Fibroblast of the conjunctiva (primary cell): ENCODE results near the gene NDUFA3.

ENCODE experiments used
- DNase-seq: peaks from one replicate; pipeline ENCODE4 v3.0.0-alpha.2; 2010; ENCODE audit warnings: low read depth

Gene NDUFA3

DNA sequence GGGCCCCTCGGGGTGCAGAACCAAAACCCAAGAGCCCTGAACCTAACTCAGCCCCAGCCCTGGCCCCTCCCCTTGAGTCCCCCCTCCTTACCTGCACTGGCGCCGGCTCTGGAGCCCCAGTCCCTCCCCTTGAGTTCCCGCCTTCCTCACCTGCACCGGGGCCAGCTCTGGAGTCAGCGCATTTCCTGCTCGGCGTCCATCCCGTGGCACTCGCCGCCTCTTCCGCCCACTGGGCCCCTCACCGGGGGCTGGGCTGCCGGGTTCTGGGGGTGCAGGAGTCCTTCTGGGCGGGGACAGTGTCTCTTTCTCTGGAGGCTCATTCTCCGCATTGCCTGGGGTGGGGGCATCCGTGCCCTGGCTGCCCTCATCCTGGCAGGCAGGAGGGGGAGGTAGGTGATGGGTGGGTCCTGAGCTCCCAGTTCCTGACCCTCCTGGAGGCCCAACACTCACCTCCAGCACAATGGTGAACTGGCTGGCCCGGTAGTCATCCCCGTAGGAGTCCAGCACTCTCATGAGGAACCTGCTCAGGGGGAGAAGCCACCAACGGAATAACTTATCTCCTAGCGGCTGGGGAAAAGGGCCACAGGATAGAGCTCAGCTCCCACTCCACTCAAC lies 5.3 kb downstream of the NDUFA3 start:
- no peak for DNase-seq

DNA sequence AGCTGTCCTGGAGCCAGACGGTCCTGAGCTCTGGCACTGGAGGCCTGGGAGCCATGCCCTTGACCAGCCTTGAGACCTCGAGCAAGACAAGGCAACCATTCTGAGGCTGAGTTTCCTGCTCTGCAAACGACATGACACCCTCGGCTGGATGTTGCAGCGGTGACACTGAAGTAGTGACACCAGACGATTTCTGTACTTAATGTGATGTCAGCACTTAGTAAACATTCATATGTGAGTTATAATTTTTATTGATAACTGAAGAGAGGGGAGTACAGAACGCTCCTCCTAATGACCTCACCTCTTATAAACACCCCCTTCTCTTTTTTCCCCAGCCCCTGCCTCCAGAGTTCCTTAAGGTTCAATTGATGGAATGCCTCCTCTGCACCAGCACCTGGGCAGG lies 5.8 kb downstream of the NDUFA3 start:
- no peak for DNase-seq

DNA sequence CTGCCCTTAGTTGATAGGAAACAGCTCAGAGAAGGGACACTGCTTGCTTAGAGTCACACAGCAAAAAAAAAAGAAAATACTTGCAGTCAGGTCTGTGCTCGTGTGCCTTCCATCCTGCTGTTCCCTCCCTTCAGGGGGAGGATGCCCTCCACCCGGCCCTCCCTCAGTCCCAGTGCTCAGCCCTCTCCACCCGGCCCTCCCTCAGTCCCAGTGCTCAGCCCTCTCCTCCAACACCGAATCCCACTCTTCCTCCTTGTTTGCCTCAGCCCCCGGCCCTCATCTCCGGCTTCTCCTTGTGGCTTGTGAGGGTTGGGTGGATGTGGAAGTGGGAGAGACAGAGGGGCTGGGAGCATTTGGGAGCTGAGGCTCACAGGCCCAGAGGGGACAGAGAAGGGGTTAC lies 7.0 kb downstream of the NDUFA3 start:
- no peak for DNase-seq

DNA sequence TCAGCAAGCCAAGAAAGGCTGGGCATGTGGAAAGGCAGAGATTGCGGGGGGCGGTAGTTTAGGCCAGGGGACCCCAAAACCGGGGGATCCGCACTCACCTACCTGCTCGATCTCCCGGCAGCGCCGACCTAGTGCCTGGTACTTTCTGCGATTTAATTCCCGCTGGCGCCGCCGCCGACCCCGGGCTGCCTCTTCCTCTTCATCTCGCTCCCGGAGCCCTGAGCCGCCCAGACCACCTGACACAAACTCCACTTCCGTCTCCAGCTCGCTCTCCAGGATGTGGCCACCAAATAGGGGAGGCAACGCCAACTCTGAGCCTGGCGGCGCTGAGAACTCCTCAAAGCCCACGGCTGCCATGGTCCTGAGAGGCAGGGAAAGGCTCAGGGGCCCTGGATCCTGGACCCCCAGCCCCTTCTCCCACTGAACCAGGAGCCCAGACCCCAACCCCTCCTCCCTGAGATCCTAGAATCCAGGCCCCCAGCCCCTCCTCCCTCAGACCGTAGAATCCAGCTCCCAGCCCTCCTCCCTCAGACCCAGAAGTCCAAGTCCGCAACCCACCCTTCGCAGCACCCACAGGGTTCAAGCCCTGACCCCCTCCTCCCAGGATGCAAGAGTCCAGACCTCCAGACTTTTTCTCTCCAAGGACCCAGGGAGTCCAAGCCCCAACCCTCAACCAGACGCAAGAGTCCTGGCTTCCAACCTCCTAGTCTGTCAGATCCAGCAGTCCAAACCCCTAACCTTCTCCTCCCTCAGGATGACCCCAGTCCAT lies 11.9 kb downstream of the NDUFA3 start:
- no peak for DNase-seq

DNA sequence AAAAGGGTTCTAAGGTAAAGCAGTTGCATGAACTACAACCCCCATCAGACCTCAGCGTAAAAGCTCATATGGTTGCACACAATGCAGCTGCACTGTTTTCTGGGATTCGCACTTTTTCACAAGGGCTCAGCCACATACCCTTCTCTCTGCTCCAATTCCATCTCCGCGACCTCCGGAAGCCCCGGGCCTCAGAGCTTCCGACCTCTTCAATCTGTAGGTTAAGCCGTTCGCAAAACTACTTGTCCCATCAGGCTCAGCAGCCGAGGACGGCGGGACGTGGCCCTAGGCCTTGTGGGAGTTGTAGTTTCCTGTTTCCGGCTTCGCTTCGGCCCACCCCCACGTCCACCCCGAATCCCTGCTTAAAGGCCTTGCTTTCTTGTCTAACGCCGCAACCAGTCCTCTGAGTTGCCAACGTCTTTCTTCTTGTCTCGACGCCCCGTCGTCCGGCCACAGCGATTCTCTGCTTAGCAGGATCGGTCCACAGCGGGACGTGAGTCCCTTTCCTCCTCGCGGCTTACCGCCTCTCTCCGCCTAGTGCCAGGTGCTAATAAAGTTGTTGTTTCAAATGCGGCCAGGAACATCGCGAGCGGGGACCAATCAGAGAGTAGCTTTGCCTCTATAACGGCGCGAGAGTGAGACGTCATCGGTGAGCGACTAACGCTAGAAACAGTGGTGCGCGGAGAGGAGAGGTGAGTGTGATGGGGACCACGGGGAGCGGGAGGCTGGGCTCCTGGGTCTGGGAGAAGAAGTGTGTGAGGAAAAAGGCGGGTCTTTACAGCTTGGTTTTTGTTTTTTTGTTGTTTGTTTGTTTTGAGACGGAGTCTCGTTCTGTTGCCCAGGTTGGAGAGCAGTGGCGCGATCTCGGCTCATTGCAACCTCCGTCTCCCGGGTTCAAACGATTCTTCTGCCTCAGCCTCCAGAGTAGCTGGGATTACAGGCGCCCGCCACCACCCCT lies 12.7 kb downstream of the NDUFA3 start, which contains the start of the genes PRPF31 and TFPT:
Gene PRPF31, plus strand, starts transcription at position 646 of the 955 bp plus-strand sequence. CDS start 2,525 bp downstream, outside the sequence.
Gene TFPT, minus strand, starts transcription at position 549 of the 955 bp plus-strand sequence. Its CDS starts 388 bp downstream, at position 161.
- DNase-seq = peak; percentile 89

DNA sequence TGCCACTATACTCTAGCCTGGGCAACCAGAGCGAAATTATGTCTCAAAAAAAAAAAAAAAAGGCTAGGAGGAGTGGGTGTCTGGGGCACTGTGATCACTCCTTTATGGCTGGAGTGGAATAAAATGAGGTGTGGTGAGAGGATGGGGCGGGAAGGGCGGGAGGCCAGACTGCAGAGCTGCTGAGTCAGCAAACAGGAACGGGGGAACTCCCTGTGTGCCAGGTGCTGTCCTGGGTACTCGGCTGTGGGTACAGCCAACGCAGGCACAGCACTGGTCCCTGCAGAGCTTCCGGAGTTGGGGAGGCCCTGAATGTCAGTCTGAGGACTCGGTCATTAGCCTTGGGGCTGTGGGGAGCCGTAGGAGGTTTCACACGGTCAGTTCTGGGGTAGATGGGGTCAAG lies 18.6 kb downstream of the NDUFA3 start:
- DNase-seq = no peak

DNA sequence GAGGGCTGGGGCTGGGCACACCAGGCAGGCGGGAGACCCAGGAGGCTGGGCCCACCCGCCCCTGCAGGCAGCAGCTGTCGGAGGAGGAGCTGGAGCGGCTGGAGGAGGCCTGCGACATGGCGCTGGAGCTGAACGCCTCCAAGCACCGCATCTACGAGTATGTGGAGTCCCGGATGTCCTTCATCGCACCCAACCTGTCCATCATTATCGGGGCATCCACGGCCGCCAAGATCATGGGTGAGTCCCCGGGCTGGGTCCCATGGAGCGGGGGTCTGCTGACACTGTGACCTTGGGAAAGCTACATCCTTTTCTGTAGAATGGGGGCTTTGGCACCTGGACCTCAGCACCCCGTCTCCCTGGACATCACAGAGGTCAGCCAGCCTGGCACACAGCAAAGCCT lies 21.0 kb downstream of the NDUFA3 start:
- DNase-seq = no peak

DNA sequence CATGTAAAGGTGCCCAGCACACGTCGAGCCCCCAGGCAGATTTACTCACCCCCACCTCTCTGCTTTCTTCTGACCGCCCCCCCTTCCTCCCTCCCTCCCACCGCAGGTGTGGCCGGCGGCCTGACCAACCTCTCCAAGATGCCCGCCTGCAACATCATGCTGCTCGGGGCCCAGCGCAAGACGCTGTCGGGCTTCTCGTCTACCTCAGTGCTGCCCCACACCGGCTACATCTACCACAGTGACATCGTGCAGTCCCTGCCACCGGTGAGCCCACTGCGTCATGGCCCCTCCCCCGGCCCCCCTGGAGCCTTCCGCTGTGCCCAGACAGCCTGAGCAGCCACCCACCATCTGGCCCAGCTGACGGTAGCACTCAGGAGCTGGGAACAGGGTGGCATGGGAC lies 21.7 kb downstream of the NDUFA3 start:
- no peak for DNase-seq

DNA sequence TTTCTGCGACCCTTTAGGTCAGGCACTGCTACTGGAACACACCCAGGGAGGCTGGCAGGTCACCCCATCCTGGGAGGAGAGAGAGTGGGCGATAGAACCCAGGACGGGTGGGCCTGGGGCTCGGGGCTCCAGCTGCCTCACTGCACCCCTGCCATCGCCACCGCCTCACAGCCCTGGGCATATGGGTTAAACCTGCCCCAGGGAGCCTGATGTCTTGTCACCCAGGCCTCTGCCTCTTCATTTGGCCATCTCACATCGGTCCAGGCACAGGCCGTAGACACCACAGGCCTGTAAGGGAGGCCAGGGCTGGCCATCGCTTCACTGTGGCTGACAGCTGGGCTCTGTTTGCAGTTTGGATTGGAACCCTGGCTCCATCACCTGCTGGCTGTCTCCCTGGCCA lies 23.1 kb downstream of the NDUFA3 start:
- DNase-seq = no peak

DNA sequence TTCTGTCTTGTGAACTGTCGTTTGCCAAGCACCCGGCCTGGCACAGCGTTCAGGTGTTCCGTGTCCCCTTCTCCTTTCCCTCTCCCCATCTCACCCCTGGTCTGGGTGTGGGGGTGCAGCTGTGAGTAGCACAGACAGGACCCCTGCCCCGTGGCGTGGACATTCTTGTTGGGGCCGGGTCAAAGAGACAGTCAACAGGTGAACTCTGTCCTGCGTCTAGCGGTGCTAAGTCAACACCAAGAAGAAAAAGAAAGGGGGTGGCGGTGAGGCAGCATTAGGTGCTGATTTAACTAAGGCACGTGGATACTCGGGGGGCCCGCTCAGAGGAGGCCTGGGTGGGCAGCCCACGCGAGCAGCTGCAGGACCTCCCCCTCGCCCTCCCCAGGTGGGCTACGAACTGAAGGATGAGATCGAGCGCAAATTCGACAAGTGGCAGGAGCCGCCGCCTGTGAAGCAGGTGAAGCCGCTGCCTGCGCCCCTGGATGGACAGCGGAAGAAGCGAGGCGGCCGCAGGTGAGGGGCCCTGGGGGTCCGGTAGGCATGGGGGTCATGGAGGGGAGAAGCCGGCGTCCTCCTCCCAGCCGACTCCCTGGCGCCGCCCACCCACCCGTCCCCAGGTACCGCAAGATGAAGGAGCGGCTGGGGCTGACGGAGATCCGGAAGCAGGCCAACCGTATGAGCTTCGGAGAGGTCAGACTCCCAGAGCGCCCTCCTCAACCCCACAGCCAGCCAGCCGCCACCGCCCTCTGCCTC lies 25.2 kb downstream of the NDUFA3 start:
- no peak for DNase-seq

DNA sequence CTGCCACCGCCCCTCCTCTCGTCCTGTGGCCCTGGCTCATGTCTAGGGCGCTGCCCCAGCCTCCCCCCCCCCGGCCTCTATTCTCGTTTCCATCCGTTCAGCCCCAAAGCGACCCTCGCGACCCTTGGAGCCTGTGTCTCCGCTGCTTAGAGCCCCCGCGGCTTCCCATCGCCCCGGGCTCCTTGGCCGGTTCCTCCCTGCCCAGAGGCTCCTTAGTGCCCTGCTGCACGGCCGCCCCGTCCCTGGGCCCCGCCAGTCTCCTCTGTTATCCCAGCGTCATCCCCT lies 25.7 kb downstream of the NDUFA3 start:
- no peak for DNase-seq

DNA sequence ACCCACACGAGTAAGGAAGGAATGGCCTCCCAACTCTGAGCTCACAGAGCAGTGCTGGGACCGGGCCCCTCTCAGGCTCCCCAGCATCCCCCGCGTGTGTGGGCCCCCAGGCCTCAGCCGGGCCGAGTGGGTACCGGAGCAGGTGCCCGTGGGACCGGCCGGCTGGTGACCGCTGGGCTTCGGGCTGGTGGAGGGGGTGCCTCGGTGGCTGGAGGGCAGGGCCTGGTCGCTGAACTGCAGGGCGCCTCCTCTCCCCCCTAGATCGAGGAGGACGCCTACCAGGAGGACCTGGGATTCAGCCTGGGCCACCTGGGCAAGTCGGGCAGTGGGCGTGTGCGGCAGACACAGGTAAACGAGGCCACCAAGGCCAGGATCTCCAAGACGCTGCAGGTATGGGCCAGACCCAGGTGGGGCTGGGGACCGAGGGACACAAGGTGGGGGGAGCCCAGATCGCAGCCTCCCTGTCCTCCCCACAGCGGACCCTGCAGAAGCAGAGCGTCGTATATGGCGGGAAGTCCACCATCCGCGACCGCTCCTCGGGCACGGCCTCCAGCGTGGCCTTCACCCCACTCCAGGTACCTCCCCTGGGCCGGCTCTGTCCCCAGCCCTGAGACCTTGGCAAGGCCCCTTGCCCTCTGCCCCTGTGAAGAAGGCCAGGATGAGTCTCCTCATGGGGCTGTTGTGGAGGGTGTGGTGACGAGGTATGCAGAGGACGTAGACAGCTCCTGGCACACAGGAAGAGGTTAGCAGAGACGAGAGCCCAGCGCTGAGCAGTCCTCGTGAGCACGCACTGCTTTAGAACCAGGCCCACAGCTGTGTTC lies 26.4 kb downstream of the NDUFA3 start:
- DNase-seq = no peak

DNA sequence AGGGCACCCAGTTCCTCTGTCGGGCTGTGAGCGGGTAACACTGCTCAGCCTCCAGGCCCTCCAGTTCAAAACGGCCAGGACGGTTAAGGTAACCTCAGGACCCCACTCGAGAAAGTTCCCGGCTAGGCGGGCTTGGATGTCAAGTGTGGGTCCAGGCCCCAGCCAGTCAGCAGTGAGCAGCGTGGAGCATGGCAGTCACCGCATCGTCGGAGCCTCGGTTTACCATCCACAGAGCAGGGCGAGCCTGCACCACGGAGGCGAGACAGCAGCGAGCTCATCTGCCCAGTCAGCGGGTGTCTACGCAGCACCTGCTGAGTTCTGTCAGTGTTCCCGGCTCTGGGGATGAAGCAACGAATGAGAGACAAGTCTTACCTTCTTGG lies 27.0 kb downstream of the NDUFA3 start:
- DNase-seq = no peak

DNA sequence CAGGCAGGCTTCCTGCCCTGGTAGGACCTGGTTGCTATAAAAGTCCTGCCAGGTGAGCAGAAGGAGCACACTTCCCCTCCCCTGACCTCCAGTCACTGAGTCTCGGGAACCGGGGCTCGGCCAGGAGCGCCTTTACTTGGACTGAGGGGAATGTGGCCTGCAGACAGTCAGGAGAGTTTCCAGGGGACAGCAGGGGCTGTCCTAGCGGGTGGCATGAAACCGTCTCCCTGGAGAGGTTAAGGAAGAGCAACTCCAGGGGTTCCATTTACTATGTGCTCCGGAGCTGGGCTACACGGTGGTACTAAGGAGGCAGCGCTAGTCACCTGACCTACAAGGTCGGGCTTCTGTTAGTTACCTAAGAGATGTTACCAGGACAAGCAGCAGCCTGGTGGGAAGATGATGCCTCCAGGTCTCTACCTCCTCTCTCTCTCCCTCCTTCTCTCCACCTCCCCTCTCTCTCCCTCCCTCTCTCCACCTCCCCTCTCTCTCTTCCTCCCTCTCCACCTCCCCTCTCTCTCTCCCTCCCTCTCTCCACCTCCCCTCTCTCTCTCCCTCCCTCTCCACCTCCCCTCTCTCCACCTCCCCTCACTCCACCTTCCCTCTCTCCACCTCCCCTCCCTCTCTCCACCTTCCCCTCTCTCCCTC lies 30.8 kb downstream of the NDUFA3 start:
- DNase-seq = no peak

DNA sequence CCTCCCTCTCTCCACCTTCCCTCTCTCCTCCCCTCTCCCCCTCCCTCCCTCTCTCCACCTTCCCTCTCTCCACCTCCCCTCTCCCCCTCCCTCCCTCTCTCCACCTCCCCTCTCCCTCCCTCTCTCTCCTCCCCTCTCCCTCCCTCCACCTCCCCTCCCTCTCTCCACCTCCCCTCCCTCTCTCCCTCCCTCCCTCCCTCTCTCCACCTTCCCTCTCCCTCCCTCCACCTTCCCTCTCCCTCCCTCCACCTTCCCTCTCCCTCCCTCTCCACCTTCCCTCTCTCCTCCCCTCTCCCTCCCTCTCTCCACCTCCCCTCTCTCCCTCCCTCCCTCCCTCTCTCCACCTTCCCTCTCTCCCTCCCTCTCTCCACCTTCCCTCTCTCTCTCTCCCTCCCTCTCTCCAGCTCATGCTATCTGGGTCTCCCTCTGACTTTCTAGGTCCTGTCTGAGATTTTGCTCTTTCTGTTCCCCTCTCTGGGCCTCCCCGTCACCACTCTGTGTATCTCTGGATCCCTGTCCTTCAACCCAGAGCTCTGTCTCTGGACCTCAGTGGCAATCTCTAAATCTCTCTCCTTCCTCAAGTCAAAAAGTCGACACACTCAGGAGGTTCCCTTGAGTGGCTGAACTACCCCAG lies 31.4 kb downstream of the NDUFA3 start:
- no peak for DNase-seq

DNA sequence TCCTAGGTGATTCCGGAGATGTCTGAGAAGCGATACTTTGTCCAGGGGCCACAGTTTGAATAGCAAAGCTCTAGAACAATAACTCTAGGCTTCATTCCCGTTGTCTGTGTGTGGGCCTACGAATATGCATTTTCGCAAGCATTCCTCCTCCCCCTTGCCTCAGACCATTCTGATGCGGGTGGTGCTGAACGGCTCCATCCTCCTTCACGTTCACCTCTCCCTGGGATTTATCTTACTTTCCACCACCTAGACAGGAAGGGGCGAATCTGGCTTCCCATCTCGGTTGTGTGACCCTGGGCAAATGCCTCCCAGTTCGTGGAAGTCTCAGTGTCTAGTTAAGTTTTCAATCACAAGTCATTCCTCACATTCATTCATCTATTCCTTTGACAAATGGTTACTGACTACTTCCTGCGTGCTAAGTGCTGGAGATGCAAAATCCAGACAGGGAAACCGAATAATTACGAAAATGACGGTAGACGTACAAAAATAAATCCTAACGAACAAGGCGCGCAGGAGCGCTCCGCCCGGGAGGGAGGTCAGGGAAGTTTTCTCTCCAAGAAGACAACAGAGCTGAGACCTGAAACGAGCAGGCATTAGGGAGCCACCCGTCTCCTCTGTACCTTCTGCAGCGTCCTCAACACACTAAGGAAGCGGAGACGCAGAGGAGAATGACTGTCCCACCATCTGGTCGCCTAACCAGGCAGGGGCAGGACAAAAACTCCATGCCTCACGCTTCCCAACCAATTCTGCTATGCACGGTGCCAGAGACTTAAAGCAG lies 33.6 kb downstream of the NDUFA3 start:
- DNase-seq = no peak

DNA sequence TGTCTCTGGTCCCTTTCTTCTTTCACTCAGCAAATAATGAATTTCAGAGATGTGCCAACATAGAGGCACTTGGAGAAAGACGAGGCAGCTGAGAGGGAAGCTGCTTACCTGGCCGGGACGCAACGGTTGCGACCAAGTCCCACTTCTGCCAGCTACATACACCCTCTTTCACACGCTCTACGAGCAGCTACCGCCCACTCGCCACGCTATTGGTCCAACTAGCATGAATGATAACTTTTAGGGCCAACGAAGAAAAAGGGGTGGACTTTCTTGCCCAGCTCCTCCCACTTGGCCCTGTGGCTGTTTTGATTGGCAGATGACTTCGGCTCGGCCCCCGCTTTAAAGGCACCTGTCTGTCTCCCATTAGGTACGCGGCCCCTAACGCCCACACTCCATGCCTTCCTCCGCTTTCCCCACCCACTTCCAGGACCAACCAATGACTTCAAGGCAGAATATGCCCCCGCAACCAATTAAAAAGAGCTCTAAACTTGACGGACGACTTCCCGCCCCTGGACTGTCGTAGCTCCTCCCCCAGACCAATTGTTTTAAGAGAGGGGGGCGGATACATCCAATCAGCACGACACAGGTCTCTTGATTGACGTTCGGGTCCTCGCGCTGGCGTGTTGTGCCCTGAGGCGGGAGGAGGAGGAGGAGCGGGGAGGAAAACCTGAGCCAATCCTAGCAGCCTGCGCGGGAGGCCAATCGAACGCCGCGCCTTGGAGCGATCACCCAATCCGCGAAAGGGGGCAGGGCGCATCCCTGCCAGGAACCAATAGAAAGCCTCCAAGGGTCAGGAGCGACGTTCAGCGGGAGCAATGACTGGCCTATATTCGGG lies 34.4 kb downstream of the NDUFA3 start:
- DNase-seq = peak; percentile 100

DNA sequence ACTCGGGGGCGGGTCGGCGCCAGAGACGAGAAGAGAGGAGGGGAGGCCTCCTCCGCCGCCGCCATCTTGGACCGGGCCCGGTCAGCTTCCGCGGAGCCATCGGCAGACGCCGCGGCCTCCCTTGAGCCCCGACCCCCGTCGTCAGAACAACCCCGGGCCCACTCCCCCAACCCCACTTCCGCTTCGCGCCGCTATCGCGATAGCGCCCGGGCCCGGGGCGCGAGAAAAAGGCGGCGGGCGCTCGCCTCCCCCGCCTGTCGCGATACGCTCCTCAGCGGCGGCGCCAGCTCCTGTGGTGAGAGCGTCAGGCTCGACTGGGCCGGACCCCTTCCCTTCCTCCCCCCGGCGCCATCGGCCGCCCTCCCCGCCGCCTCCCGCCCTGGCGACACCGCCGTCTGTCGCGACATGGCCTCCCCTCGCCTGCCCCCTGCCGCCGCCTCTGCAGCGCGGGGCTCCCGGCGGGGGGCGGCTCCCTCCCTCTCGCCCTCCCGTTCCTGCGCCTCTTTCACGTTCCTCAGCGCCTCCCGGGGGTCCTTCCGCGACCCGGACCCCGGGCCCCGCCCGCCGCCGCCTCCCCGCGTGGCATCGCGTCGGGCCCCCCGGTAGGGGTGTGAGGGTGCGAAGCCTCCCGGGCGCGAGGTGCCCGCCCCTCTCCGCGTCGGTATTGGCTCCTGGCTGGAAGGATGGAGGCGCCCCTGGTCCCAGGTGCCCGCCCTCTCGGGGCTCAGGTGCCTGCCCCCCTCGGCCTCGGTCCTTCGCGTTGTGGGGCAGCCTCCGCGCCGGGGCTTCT lies 35.2 kb downstream of the NDUFA3 start, which contains the start of gene CNOT3:
Gene CNOT3, plus strand, starts transcription at position 64 of the 790 bp plus-strand sequence. CDS start 5,217 bp downstream, outside the sequence.
- no peak for DNase-seq
